HCT116 (cell line): ENCODE measurements around the gene FAM83G.

Experiments used
- CEBPB ChIP-seq: IDR thresholded peaks from 2 replicates; pipeline ENCODE4 v1.6.1; 2012; ENCODE audit warnings: low read depth
- EZH2 ChIP-seq: fragments of 200-600 bp; sonication (generic); IDR thresholded peaks from 2 replicates; pipeline ENCODE4 v1.6.1; 2017; ENCODE audit warnings: antibody characterized with exemption, mixed run types
- EZH2phosphoT487 ChIP-seq: fragments of 200-600 bp; IDR thresholded peaks from 2 replicates; pipeline ENCODE4 v1.6.1; 2018; ENCODE audit warnings: antibody characterized with exemption, borderline replicate concordance
- POLR2A ChIP-seq: IDR thresholded peaks from 2 replicates; pipeline ENCODE4 v1.7.0; 2011; ENCODE audit warnings: borderline replicate concordance; ENCODE audit not compliant: insufficient read depth, insufficient read length; ENCODE audit errors: extremely low read depth
- RAD21 ChIP-seq: IDR thresholded peaks from 2 replicates; pipeline ENCODE4 v1.6.1; 2012; ENCODE audit warnings: low read depth, mild to moderate bottlenecking
- SIN3A ChIP-seq: IDR thresholded peaks from 2 replicates; pipeline ENCODE4 v1.6.1; 2012; ENCODE audit warnings: low read depth
- YY1 ChIP-seq: IDR thresholded peaks from 2 replicates; pipeline ENCODE4 v1.6.1; 2011; ENCODE audit warnings: low read length, low read depth, moderate library complexity, mild to moderate bottlenecking; ENCODE audit not compliant: insufficient replicate concordance; ENCODE audit errors: extremely low read depth
- ZNF274 ChIP-seq: fragments of 200-500 bp; sonication (Bioruptor generic); IDR thresholded peaks from 2 replicates; pipeline ENCODE4 v1.6.1; 2014; ENCODE audit warnings: mild to moderate bottlenecking, low read depth, low read length, inconsistent platforms
- TF ChIP-seq, protein P1 (sequence below), 3 experiments: fragments of 200-600 bp in 1 of 3; sonication (generic) in 1 of 3; IDR thresholded peaks in 2 of 3; conservative IDR thresholded peaks in 1 of 3; 2 replicates each; pipeline ENCODE4 v1.5.1; 2012 to 2017; ENCODE audit warnings: low read depth in 2 of 3, low read length in 2 of 3, antibody characterized with exemption in 1 of 3, borderline replicate concordance in 1 of 3, control low read depth in 1 of 3, mild to moderate bottlenecking in 1 of 3, mixed read lengths in 1 of 3, mixed run types in 1 of 3, moderate library complexity in 1 of 3; ENCODE audit not compliant: insufficient read depth in 1 of 3

DNA sequence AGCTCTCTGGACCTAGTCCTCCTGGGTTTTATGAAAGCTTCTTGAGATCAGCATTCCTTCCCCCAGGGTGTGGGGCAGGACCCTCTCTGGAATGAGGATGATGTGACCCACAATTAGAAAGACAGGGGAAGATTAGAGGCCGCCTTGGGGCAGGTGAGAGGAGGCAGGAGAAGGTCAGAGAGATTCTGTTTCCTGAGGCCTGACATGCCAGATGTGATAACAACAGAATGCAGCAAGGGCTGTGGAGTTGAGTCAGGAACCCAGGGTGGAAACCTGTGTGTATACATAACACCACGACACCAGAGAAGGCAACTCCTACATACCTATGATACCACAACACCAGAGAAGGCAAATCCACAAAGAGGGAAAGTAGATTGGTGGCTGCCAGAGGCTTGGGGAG lies 58.0 kb downstream of the FAM83G start:
- TF ChIP-seq, protein P1, sequence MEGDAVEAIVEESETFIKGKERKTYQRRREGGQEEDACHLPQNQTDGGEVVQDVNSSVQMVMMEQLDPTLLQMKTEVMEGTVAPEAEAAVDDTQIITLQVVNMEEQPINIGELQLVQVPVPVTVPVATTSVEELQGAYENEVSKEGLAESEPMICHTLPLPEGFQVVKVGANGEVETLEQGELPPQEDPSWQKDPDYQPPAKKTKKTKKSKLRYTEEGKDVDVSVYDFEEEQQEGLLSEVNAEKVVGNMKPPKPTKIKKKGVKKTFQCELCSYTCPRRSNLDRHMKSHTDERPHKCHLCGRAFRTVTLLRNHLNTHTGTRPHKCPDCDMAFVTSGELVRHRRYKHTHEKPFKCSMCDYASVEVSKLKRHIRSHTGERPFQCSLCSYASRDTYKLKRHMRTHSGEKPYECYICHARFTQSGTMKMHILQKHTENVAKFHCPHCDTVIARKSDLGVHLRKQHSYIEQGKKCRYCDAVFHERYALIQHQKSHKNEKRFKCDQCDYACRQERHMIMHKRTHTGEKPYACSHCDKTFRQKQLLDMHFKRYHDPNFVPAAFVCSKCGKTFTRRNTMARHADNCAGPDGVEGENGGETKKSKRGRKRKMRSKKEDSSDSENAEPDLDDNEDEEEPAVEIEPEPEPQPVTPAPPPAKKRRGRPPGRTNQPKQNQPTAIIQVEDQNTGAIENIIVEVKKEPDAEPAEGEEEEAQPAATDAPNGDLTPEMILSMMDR (IDR thresholded peaks at IDR 0.05 in 2 of 3, conservative IDR thresholded peaks at IDR 0.05 in 1 of 3; ENCODE audit: borderline replicate concordance in 1 of 3, insufficient read depth in 1 of 3, low read depth in 2 of 3, low read length in 2 of 3) = no peak
- TF ChIP-seq RAD21 (no peak), EZH2 (no peak), YY1 (no peak), CEBPB (no peak), POLR2A (no peak), ZNF274 (no peak), EZH2phosphoT487 (no peak), SIN3A (no peak)
